ENCODE results near the gene ZCCHC9.

The ZCCHC9 gene, protein sequence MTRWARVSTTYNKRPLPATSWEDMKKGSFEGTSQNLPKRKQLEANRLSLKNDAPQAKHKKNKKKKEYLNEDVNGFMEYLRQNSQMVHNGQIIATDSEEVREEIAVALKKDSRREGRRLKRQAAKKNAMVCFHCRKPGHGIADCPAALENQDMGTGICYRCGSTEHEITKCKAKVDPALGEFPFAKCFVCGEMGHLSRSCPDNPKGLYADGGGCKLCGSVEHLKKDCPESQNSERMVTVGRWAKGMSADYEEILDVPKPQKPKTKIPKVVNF

DNA sequence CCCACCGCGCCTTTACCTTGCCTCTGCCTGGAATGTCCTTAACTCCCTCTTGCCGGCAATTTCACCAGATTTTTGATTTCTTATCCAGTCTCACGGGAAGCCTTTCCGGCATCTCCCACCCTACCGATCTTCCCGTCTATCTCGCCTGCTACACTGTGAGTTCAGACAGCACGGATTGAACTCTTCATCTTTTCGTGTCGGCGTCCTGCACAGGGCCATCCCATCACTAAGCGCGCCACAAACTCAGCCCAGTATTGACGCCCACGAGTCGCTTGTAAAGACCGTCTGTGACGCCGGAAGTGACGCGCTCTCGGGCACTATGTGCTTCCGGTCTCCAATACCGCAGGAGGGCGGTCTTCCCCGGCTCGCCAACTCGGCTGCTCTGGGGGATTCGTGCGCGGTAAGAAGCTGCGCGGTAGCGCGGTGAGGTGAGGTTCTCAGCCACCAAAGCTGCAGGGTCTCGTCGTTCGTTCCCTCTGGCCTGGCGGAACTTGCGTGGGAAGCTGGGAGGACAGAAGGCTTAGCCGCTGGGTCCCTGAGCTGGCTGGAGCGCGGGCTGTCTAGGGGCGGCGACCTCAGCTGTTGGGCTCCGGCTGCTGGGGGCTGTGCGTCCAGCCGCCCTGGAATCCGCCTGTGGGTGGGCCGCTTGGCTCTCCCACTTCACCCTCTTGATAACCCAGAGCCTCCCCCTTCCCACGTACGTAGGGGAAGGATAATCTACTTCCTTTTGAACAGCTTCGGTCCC is at the start of gene ZCCHC9:
ZCCHC9 (plus strand) TSS at position 317 of the 745 bp plus-strand sequence. CDS start 3,171 bp downstream, outside the sequence.
- TF ChIP-seq, protein P1, sequence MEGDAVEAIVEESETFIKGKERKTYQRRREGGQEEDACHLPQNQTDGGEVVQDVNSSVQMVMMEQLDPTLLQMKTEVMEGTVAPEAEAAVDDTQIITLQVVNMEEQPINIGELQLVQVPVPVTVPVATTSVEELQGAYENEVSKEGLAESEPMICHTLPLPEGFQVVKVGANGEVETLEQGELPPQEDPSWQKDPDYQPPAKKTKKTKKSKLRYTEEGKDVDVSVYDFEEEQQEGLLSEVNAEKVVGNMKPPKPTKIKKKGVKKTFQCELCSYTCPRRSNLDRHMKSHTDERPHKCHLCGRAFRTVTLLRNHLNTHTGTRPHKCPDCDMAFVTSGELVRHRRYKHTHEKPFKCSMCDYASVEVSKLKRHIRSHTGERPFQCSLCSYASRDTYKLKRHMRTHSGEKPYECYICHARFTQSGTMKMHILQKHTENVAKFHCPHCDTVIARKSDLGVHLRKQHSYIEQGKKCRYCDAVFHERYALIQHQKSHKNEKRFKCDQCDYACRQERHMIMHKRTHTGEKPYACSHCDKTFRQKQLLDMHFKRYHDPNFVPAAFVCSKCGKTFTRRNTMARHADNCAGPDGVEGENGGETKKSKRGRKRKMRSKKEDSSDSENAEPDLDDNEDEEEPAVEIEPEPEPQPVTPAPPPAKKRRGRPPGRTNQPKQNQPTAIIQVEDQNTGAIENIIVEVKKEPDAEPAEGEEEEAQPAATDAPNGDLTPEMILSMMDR (IDR thresholded peaks at IDR 0.05) = peak; percentile 21; the same call in 1 of the 2 replicates

DNA sequence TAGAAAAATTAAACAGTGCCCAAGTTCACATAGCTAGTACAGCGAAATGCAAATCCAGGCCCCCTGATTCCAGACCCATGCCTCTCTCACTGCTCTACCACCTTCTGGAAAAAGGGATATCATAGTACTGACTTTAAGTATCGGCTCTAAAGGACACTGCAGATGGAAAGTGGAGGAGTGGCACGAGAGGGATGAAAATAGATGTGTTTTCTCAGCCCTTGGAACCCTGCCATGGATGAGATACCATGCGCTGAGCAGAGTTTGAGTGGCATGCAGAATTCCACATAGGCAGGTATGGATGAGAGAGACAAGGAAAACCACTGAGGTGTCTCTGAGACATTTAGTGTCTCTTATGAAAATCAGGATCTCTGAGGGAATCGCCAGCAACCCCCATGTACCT is 49.5 kb upstream of the ZCCHC9 start:
- TF ChIP-seq, protein P1 (IDR thresholded peaks at IDR 0.05) = no peak

DNA sequence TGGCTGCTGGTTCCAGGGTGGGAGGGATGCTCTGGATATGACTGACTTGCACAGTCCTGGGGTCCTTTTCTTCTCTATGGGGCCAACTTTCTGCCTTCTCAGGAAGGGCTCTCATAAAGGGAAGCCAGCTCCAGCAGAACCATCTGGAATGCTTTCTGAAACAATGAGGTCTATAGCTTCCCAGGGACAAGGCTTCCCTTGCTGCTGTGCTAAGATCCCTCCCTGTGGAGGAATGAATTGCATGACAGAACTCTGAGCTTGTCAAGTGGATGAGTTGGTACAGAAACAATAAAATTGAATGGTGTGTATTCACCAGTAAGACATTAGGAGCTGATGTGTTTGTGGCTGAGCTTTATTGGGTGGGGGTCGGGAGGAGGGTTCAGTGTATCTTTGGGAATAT is 48.5 kb upstream of the ZCCHC9 start:
- TF ChIP-seq, protein P1 (IDR thresholded peaks at IDR 0.05) = no peak

DNA sequence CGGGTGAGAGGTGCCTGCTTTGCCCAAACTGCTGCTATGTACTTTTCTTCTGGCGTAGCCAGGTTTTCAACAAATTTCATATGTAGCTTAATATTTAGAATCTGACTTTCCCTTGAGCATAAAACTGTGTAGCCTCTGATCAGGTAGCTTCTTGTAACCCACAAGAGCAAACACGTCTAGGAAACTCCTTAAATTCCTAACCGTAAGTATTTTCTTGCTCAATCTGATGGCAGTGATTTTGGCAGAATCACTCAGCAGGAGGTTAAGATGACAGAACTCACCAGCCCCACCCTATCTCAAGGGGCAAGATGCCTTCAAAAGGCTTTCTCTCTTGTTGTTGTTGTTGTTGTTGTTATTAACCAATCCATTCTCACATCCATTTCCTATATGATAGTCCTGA is 47.5 kb upstream of the ZCCHC9 start:
- TF ChIP-seq, protein P1 (IDR thresholded peaks at IDR 0.05) = no peak

DNA sequence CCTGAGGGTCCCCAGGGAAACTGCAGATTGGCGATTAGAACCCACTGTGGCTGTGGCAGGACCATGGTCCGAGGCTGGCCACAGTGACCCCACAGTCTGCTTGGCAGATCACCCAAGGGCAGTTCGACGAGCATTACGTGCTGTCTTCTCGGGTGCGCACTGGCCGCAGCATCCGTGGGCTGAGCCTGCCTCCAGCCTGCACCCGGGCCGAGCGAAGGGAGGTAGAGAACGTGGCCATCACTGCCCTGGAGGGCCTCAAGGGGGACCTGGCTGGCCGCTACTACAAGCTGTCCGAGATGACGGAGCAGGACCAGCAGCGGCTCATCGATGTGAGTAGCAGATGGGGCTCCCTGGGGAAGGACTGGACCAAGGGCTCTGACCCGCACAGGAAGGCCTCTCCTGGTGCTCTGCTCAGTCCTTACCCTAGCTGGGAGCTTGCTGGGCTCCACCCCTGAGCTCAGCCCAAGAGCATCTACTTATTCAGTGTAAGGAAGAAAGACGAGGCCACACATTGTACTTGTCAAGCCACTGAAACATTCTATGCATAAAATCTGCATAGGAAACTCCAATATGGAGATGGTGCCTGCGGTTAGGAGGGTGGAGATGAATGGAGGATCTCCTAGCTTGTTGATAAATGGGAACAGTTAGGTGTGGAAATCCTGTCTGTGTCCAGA is 46.4 kb upstream of the ZCCHC9 start:
- TF ChIP-seq, protein P1 (IDR thresholded peaks at IDR 0.05) = no peak

DNA sequence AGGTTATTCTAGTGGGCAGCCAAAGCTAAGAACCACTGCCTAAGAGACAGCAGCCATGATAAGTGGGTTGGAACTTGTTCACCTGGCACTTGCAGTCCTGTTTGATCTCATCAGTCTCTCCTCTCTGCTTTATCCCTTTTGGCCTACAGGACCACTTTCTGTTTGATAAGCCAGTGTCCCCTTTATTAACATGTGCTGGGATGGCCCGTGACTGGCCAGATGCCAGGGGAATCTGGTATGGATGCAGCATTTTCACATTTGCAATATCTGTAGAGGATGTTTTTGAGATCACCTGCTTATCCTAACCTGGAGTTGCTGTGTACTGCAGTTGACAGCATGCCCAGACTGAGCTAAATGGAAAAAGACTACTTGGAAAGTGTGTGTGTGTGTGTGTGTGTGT is 44.6 kb upstream of the ZCCHC9 start:
- TF ChIP-seq, protein P1 (IDR thresholded peaks at IDR 0.05) = no peak

DNA sequence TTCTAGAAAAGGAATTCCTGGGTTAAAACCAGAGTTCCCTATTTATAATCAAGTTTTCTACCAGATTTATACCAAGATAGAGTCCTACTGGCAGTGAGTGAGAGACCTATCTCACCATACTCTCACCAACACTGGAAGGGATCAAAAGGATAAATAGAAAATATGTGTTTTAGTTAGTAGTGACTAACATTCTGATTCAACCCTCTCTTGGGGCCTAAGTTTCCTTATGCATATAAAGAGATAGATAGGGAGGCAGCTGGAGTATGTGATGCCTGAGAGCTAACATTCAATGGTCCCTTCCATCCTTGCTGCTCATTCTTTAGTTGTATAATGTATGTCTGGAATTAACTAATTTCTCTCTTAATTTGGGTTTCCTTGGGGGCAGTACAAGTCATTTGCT is 36.3 kb upstream of the ZCCHC9 start:
- TF ChIP-seq, protein P1 (IDR thresholded peaks at IDR 0.05) = no peak

Measured in LNCAP (cell line).